HepG2 (cell line): ENCODE data around the gene ASCC3. TPM values are rescaled to one million over a fixed set of nuclear protein-coding genes. Genes with fewer than 3 reads are reported as not detected.

ENCODE experiments used
- ATAC-seq: fragments of 200-7000 bp; cut with Tn5 transposase; 3 replicates; pipeline ENCODE4 v1.9.1; 2020; ENCODE audit warnings: mild to moderate bottlenecking, moderate library complexity
- BruUV-seq: library from RNA; stranded (reverse); fragments of 400-500 nt; replicated peaks from 2 replicates; lab custom pipeline; 2021; lab: Mats Ljungman, UMichigan
- CTCF ChIA-PET: fragments of 300-600 bp; formaldehyde crosslinking; extraction: SDS; loops from one replicate; lab custom pipeline; 2021; ENCODE audit warnings: low total read pairs, inconsistent platforms, low intra/inter-chr PET ratio; lab: Yijun Ruan, JAX
- POLR2A ChIA-PET: fragments of 350-600 bp; sonication (Branson Sonifier 250); formaldehyde crosslinking; loops from one replicate; lab custom pipeline; 2020; ENCODE audit warnings: antibody characterized with exemption, inconsistent platforms; lab: Yijun Ruan, JAX
- DNase-seq: peaks from one replicate; pipeline ENCODE4 v3.0.0-alpha.2; 2015; ENCODE audit warnings: low spot score
- FAIRE-seq: peaks from 3 replicates; lab custom pipeline; 2011; peaks lifted over from hg19 to GRCh38; lab: Jason Lieb, UNC
- H2AFZ ChIP-seq: one replicate; pipeline ENCODE4 v1.6.1; 2011; ENCODE audit warnings: low read length, inconsistent platforms
- H3K27ac ChIP-seq: fragments of 300-600 bp; 3 replicates; pipeline ENCODE4 v1.8.0; 2011; ENCODE audit warnings: mixed run types, mild to moderate bottlenecking, mixed read lengths, low read length, inconsistent platforms; ENCODE audit not compliant: insufficient read depth; ENCODE audit errors: extremely low read length
- H3K27me3 ChIP-seq, 2 experiments: fragments of 200-600 bp in 1 of 2; 2 replicates in 1 of 2; 3 replicates in 1 of 2; pipeline versions ENCODE4 v1.6.0 to v1.8.0; 2011; ENCODE audit warnings: low read length in 2 of 2, mild to moderate bottlenecking in 2 of 2, moderate library complexity in 2 of 2, inconsistent platforms in 1 of 2; ENCODE audit not compliant: insufficient read depth in 2 of 2, control insufficient read depth in 1 of 2
- H3K36me3 ChIP-seq, 2 experiments: fragments of 200-600 bp in 1 of 2; replicated peaks in 1 of 2; 2 replicates in 1 of 2; 3 replicates in 1 of 2; pipeline versions ENCODE4 v1.5.1 to v1.8.0; 2011; ENCODE audit warnings: low read length in 2 of 2, inconsistent platforms in 1 of 2; ENCODE audit not compliant: insufficient read depth in 2 of 2, control insufficient read depth in 1 of 2
- H3K4me1 ChIP-seq: 2 replicates; pipeline ENCODE4 v1.5.1; 2012; ENCODE audit warnings: low read length, inconsistent platforms; ENCODE audit not compliant: insufficient read depth
- H3K4me2 ChIP-seq: 2 replicates; pipeline ENCODE4 v1.6.0; 2011; ENCODE audit warnings: low read depth, low read length, inconsistent platforms
- H3K4me3 ChIP-seq, 3 experiments: fragments of 200-600 bp in 1 of 3; sonication (generic), shearing (Covaris generic) in 1 of 3; replicated peaks in 1 of 3; 2 replicates each; pipeline ENCODE4 v1.5.1; 2011 to 2016; ENCODE audit warnings: low read length in 3 of 3, inconsistent platforms in 2 of 3, low read depth in 2 of 3, mild to moderate bottlenecking in 2 of 3, control low read depth in 1 of 3, mixed read lengths in 1 of 3; ENCODE audit not compliant: insufficient read depth in 1 of 3
- H3K79me2 ChIP-seq: one replicate; pipeline ENCODE4 v1.6.1; 2011; ENCODE audit warnings: low read length, inconsistent platforms; ENCODE audit not compliant: insufficient read depth
- H3K9ac ChIP-seq: 2 replicates; pipeline ENCODE4 v1.6.0; 2011; ENCODE audit warnings: mild to moderate bottlenecking, low read depth, low read length, inconsistent platforms; ENCODE audit not compliant: insufficient read depth
- H3K9me3 ChIP-seq: 2 replicates; pipeline ENCODE4 v1.5.1; 2012; ENCODE audit warnings: mild to moderate bottlenecking, low read length
- H4K20me1 ChIP-seq: 2 replicates; pipeline ENCODE4 v1.6.0; 2011; ENCODE audit warnings: inconsistent platforms, mild to moderate bottlenecking, low read length, moderate library complexity; ENCODE audit not compliant: insufficient read depth
- CENPBD1 ChIP-seq: sonication (generic); formaldehyde crosslinking; IDR thresholded peaks from 2 replicates; pipeline ENCODE4 v1.8.0; 2022; ENCODE audit warnings: missing genetic modification reagents, low read depth, mild to moderate bottlenecking, borderline replicate concordance
- JUN ChIP-seq: sonication (generic); formaldehyde crosslinking; IDR thresholded peaks from 2 replicates; pipeline ENCODE4 v1.4.0; 2020; ENCODE audit warnings: mild to moderate bottlenecking, missing genetic modification reagents
- NR2F6 ChIP-seq, 2 experiments: IDR thresholded peaks; 2 replicates each; pipeline ENCODE4 v1.6.1; 2016; ENCODE audit warnings: antibody characterized with exemption in 1 of 2, mild to moderate bottlenecking in 1 of 2
- POLR2A ChIP-seq, 2 experiments: IDR thresholded peaks; 2 replicates each; pipeline ENCODE4 v1.6.1; 2011; ENCODE audit warnings: low read depth in 2 of 2, low read length in 2 of 2, mild to moderate bottlenecking in 1 of 2, moderate library complexity in 1 of 2; ENCODE audit not compliant: insufficient read depth in 1 of 2
- ZHX2 ChIP-seq, 2 experiments: sonication (generic) in 1 of 2; formaldehyde crosslinking in 1 of 2; IDR thresholded peaks; 2 replicates each; pipeline versions ENCODE4 v1.6.1 to v1.9.0; 2014 to 2022; ENCODE audit warnings: antibody characterized with exemption in 1 of 2, borderline replicate concordance in 1 of 2, inconsistent platforms in 1 of 2, low read depth in 1 of 2, missing genetic modification reagents in 1 of 2
- WGBS: methylation state at CpG from one replicate; pipeline ENCODE4 v1.1.6; 2017; ENCODE audit warnings: low lambda C conversion rate; 5-methylcytosine and 5-hydroxymethylcytosine counted together
- in situ Hi-C: cut with HindIII; loops from 2 replicates; pipeline ENCODE4 v1.10.0; 2017; ENCODE audit warnings: low pct_unique_long_range_greater_than_20kb; ENCODE audit not compliant: extremely low pct_ligation_motif_present
- intact Hi-C: fragments of 100-400 bp; cut with micrococcal nuclease; formaldehyde crosslinking; loops from one replicate; pipeline ENCODE4 v1.10.0; 2022; ENCODE audit not compliant: unreplicated experiment
- polyA plus RNA-seq, 8 experiments: library from polyadenylated mRNA; depleted of rRNA in 3 of 8; stranded (reverse) in 7 of 8; unstranded in 1 of 8; fragments of >200 nt; fragmentation: Illumina TruSeq in 4 of 8; extraction: Trizol in 4 of 8; gene quantifications; 2 replicates each; pipeline versions ENCODE4 v1.2.1 to v1.2.3, GENCODE V29; 2011 to 2016; ENCODE audit warnings: low read depth in 4 of 8, missing spikeins in 1 of 8, mixed read lengths in 1 of 8; ENCODE audit not compliant: insufficient read depth in 1 of 8
- total RNA-seq, 5 experiments: library from RNA; depleted of rRNA; stranded (reverse); fragments of >200 nt; fragmentation: Illumina TruSeq; extraction: Trizol; gene quantifications; 2 replicates each; pipeline ENCODE4 v1.2.3, GENCODE V29; 2016; ENCODE audit warnings: low read depth in 1 of 5

ASCC3 gene
- total and polyA plus RNA-seq, 2 of the 13 experiments (the other 11 are each of a cell fraction or from before 2014, with no cell fraction given): 23.1 to 55.7 TPM

GRCh38 chr6:100630536-100630935, 250.6 kb downstream of the ASCC3 start:
- H3K9ac ChIP-seq: no peak overlapping the region
- H3K27ac ChIP-seq: no peak overlapping the region
- no peak for FAIRE-seq
- no peak overlapping the region for H3K4me3 ChIP-seq
- no peak for ATAC-seq
- WGBS: 72% methylated on average over 2 of the region's 2 CpGs
- H3K4me1 ChIP-seq: peaks cover 10% of the 10 kb centered on the region
- H3K9me3 ChIP-seq: no peaks in the 10 kb centered on the region
- TF ChIP-seq ZHX2 (IDR thresholded peaks at IDR 0.05; ENCODE audit: low read depth): no peak
- no peak for TF ChIP-seq ZHX2 (CRISPR knock-in tag; IDR thresholded peaks at IDR 0.05; ENCODE audit: borderline replicate concordance)
- TF ChIP-seq JUN (CRISPR knock-in tag): no peak
- no peak for TF ChIP-seq POLR2A (IDR thresholded peaks at IDR 0.05; ENCODE audit: insufficient read depth in 1 of 2, low read depth in 2 of 2, low read length in 2 of 2)
- no peak for TF ChIP-seq NR2F6 (IDR thresholded peaks at IDR 0.05)
- no peak for TF ChIP-seq NR2F6 (CRISPR knock-in tag; IDR thresholded peaks at IDR 0.05)
- no peak for TF ChIP-seq CENPBD1 (CRISPR knock-in tag)
- no peaks in the 10 kb centered on the region for H3K27me3 ChIP-seq
- POLR2A ChIA-PET: no interaction called here
- no peak for DNase-seq
- H2AFZ ChIP-seq: no peak overlapping the region
- no peaks in the 10 kb centered on the region for H3K79me2 ChIP-seq
- in situ Hi-C loops: no loop called here
- no TSS peak for BruUV-seq
- no peaks in the 10 kb centered on the region for H4K20me1 ChIP-seq
- no peak overlapping the region for H3K4me2 ChIP-seq
- no peaks in the 10 kb centered on the region; a peak in 1 of 5 replicates for H3K36me3 ChIP-seq
- CTCF ChIA-PET: no interaction called here
- intact Hi-C loops: no loop called here
